ENCODE results near the gene COL4A1. TPM values are rescaled to one million over a fixed set of nuclear protein-coding genes. Genes with fewer than 3 reads are reported as not detected.
A peak's percentile ranks its signal among the peaks of the same experiment; 100 is the strongest.

COL4A1 gene
- total and polyA plus RNA-seq, 11 donors, result 52.6 to 428 (median 184) TPM

DNA sequence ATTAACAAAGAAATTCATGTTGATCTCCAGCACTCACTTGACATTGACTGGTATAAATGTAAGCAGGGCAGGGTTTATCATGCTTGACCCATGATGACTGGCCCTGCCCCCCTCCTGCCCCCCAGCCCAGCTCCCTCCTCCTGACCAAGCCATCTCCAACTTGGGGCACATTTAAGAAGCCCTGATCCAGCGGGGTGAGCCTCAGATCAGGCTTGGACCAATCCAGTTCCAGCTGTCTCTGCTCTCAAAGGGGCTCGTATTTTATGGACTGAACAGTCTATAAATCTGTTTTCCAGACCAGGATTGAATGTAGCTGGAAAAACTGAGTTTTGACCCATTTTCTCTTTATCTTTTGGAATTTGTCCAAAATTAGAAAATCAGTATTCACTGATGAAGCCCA is 100.0 kb downstream of the COL4A1 start:
- ATAC-seq, result no peak
- TF ChIP-seq POLR2A (IDR thresholded peaks at IDR 0.05), result no peak
- TF ChIP-seq, protein P1, sequence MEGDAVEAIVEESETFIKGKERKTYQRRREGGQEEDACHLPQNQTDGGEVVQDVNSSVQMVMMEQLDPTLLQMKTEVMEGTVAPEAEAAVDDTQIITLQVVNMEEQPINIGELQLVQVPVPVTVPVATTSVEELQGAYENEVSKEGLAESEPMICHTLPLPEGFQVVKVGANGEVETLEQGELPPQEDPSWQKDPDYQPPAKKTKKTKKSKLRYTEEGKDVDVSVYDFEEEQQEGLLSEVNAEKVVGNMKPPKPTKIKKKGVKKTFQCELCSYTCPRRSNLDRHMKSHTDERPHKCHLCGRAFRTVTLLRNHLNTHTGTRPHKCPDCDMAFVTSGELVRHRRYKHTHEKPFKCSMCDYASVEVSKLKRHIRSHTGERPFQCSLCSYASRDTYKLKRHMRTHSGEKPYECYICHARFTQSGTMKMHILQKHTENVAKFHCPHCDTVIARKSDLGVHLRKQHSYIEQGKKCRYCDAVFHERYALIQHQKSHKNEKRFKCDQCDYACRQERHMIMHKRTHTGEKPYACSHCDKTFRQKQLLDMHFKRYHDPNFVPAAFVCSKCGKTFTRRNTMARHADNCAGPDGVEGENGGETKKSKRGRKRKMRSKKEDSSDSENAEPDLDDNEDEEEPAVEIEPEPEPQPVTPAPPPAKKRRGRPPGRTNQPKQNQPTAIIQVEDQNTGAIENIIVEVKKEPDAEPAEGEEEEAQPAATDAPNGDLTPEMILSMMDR (IDR thresholded peaks at IDR 0.05), result no peak
- intact Hi-C loops (cut with DNase I), result no loop called here
- Histone ChIP-seq H3K9me3 (no peaks in the 10 kb centered on the region), H3K27me3 (no peaks in the 10 kb centered on the region), H3K4me1 (no peaks in the 10 kb centered on the region), H3K27ac (no peak overlapping the region), H3K36me3 (peaks cover 0 to 100% (median 91%) of the 10 kb centered on the region in 9 donors), H3K4me3 (no peak overlapping the region)
- no peak for DNase-seq
- 74 to 84% (median 77%) methylated on average over 1 to 2 of the region's 2 CpGs for WGBS, 4 donors

DNA sequence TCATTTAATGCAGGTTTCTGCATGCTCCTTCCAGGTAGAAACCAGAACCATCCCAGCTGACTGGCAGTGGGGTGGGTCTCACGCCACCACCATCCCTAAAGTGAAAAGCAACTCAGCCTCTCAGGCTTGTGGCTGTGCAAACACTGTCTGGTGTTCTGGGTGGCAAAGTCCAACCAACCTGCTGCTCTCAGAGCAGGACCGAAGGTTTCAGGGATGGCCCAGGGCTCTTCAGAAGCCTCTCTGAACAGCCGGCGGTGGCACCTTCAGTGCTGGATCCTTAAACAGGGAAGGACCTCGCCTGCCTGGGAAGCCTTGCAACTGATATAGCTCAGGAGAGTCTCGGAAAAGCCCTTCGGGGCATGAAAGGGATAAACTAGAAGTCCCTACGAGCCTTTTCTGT is 100.8 kb downstream of the COL4A1 start:
- no peak overlapping the region for H3K4me3 ChIP-seq
- peak in 2 of 4 donors; percentile 17 to 18 for ATAC-seq
- H3K27ac ChIP-seq, result no peak overlapping the region
- H3K4me1 ChIP-seq, result no peaks in the 10 kb centered on the region
- no peaks in the 10 kb centered on the region for H3K27me3 ChIP-seq
- intact Hi-C loops (cut with DNase I), result no loop called here
- WGBS, 4 donors, result 79 to 94% (median 89%) methylated on average over 8 of the region's 8 CpGs
- DNase-seq, result no peak
- peaks cover 0 to 100% (median 91%) of the 10 kb centered on the region in 9 donors for H3K36me3 ChIP-seq
- H3K9me3 ChIP-seq, result no peaks in the 10 kb centered on the region
- TF ChIP-seq, protein P1 (IDR thresholded peaks at IDR 0.05), result no peak
- no peak for TF ChIP-seq POLR2A (IDR thresholded peaks at IDR 0.05)

- no peak overlapping the region for H3K4me3 ChIP-seq
- H3K27ac ChIP-seq, result no peak overlapping the region
- intact Hi-C loops (cut with DNase I), result no loop called here
- WGBS, 4 donors, result 63 to 73% (median 70%) methylated on average over 4 of the region's 4 CpGs
- ATAC-seq (no peak), DNase-seq (no peak)
- no peaks in the 10 kb centered on the region for H3K4me1 ChIP-seq
- H3K27me3 ChIP-seq, result no peaks in the 10 kb centered on the region
- H3K36me3 ChIP-seq, result peaks cover 0 to 100% (median 90%) of the 10 kb centered on the region in 9 donors
- TF ChIP-seq, protein P1 (IDR thresholded peaks at IDR 0.05), result no peak
- no peak for TF ChIP-seq POLR2A (IDR thresholded peaks at IDR 0.05)
- H3K9me3 ChIP-seq, result no peaks in the 10 kb centered on the region
Measured at GRCh38 chr13:110201114-110201513, 105.8 kb downstream of the COL4A1 start.

- Histone ChIP-seq H3K36me3 (peaks cover 0 to 100% (median 90%) of the 10 kb centered on the region in 9 donors), H3K27ac (no peak overlapping the region), H3K4me3 (no peak overlapping the region), H3K27me3 (no peaks in the 10 kb centered on the region), H3K4me1 (no peaks in the 10 kb centered on the region), H3K9me3 (no peaks in the 10 kb centered on the region)
- ATAC-seq (peak in 1 of 4 donors; percentile 21), DNase-seq (no peak)
- 71 to 82% (median 78%) methylated on average over 12 of the region's 12 CpGs for WGBS, 4 donors
- no peak for TF ChIP-seq POLR2A (IDR thresholded peaks at IDR 0.05)
- TF ChIP-seq, protein P1 (IDR thresholded peaks at IDR 0.05), result no peak
- intact Hi-C loops (cut with DNase I), result no loop called here
Measured at GRCh38 chr13:110200276-110200870, 106.6 kb downstream of the COL4A1 start.

All from heart left ventricle (tissue), 16 donors.